HG03469 (cell line): ENCODE measurements around the gene MPV17L.
"Not testable (repeated sequence)": the region's sequence is repeated elsewhere in the genome, so short reads cannot be mapped to it uniquely, and the experiment has no call there.

Experiments used
- ATAC-seq: cut with Tn5 transposase; IDR thresholded peaks from one replicate; pipeline ENCODE4 v1.9.1; 2021; ENCODE audit warnings: mild to moderate bottlenecking, moderate library complexity, moderate number of reproducible peaks; ENCODE audit not compliant: unreplicated experiment

MPV17L gene

GRCh38 chr16:15395631-15396508 lies at the start of gene MPV17L:
TSS of gene MPV17L (plus strand) at chr16:15395754. CDS start at chr16:15395898, 144 bp downstream.
- ATAC-seq: not testable (repeated sequence)

GRCh38 chr16:15348721-15349120 lies 46.8 kb upstream of the MPV17L start:
- not testable (repeated sequence) for ATAC-seq

- not testable (repeated sequence) for ATAC-seq
These were observed 44.3 kb upstream of the MPV17L start for GRCh38 chr16:15351251-15351650.

GRCh38 chr16:15351745-15352144 lies 43.8 kb upstream of the MPV17L start:
- ATAC-seq: not testable (repeated sequence)

GRCh38 chr16:15352852-15353251 lies 42.7 kb upstream of the MPV17L start:
- ATAC-seq: not testable (repeated sequence)

GRCh38 chr16:15354846-15355245 lies 40.7 kb upstream of the MPV17L start:
- ATAC-seq: not testable (repeated sequence)

GRCh38 chr16:15357495-15357894 lies 38.1 kb upstream of the MPV17L start:
- ATAC-seq: not testable (repeated sequence)

GRCh38 chr16:15378194-15378593 lies 17.4 kb upstream of the MPV17L start, which contains the start of gene NPIPA5:
TSS of gene NPIPA5 (minus strand) at chr16:15378294. CDS start at chr16:15378294, 0 bp downstream.
- ATAC-seq: not testable (repeated sequence)

- ATAC-seq: not testable (repeated sequence)
These were observed 12.7 kb upstream of the MPV17L start for GRCh38 chr16:15382810-15383209.

GRCh38 chr16:15388060-15388459 lies 7.5 kb upstream of the MPV17L start:
- not testable (repeated sequence) for ATAC-seq

GRCh38 chr16:15389916-15390315 lies 5.6 kb upstream of the MPV17L start:
- ATAC-seq: not testable (repeated sequence)

- not testable (repeated sequence) for ATAC-seq
These were observed 2.5 kb upstream of the MPV17L start for GRCh38 chr16:15393025-15393424.

GRCh38 chr16:15396509-15396829 lies 915 bp downstream of the MPV17L start:
- not testable (repeated sequence) for ATAC-seq

- ATAC-seq: no peak
These were observed 1.5 kb downstream of the MPV17L start for GRCh38 chr16:15396948-15397594.

GRCh38 chr16:15398618-15399316 lies 3.2 kb downstream of the MPV17L start:
- ATAC-seq: no peak

- ATAC-seq: no peak
These were observed 3.8 kb downstream of the MPV17L start for GRCh38 chr16:15399317-15399716.

- not testable (repeated sequence) for ATAC-seq
These were observed 4.8 kb downstream of the MPV17L start for GRCh38 chr16:15400314-15400713.

GRCh38 chr16:15401972-15402371 lies 6.4 kb downstream of the MPV17L start:
- no peak for ATAC-seq

- ATAC-seq: no peak
These were observed 7.9 kb downstream of the MPV17L start for GRCh38 chr16:15403392-15403995.

GRCh38 chr16:15404091-15404490 lies 8.5 kb downstream of the MPV17L start:
- ATAC-seq: not testable (repeated sequence)

GRCh38 chr16:15404792-15405191 lies 9.2 kb downstream of the MPV17L start:
- no peak for ATAC-seq
